GM19328 (cell line): ENCODE results near the gene COX8C.
"Not testable (repeated sequence)": the region's sequence is repeated elsewhere in the genome, so short reads cannot be mapped to it uniquely, and the experiment has no call there.

Source experiments
- ATAC-seq: cut with Tn5 transposase; IDR thresholded peaks from one replicate; pipeline ENCODE4 v1.9.1; 2021; ENCODE audit warnings: mild to moderate bottlenecking, moderate library complexity; ENCODE audit not compliant: unreplicated experiment

Gene COX8C

DNA sequence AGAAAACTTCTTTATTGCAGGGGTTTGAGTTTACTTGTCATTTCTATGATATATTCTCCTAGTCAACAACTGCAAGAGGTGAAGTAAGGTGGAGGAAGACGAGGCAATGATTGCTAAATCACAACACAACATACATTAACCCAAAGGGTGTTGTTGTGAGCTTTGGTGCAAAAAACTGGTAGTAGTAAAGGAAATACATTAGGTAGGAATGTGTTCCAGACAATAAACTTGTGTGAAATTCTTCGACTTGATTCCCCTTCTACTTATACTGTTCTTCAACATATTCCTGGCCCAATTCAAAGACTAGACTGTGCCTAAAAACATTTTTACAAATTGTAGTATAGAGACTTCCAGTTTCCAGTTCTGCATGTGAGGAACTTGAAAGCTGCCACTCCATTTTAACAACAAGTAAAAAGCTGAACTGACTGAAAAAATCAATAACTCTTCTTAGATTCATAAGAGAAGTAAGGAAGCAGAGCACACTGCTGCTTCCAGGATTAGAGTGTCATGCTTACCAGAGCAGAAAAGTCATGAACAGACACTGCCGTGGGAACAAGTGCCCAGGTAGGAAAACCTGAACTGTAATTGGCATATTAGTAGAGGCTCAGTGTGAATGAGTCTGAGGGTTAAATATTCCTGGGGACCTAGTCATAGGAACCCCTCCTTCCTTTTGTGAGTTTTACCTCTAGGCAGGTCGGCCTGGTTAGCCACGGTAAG lies 22.2 kb downstream of the COX8C start:
- ATAC-seq: no peak

DNA sequence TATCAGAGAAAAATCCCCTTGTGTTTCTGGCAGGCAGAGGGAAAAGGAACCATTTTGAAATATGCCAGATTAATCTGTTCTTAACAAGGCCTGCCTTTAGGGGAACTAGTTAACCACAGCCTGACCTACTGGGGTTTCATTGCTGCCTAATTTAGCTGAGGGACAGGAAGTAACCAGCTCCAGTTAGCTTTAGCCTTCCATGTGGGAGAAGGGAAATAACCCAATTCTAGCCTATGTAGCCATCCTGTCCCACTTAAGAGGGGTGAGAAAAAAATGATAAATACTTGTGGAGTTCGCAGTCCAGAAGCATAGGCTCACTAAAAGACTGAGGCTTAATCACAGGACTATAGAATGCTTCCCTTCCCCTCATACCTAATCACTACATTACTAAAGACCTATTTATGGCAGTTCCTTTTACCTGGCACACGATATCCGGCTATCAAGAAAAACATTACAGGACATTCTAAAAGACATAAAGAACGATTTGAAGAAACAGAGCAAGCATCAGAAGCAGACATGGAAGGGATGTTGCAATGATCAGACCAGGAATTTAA lies 22.8 kb downstream of the COX8C start:
- peak; percentile 90 for ATAC-seq

DNA sequence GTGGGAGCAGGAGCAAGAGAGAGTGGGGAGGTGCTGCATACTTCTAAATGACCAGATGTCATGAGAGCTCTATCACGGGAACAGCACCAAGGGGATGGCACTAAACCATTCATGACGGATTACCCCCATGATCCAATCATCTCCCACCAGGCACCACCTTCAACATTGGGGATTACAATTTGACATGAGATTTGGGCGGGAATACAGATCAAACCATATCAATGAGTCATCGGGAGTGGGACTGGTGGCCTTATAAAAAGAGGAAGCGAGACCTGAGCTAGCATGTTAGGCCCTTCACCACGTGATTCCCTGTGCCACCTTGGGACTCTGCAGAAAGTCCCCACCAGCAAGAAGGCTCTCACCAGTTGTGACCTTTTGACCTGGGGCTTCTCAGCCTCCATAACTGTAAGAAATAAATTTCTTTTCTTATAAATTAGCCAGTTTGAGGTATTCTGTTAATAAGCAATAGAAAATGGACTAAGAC lies 28.7 kb downstream of the COX8C start:
- ATAC-seq: peak; percentile 90

DNA sequence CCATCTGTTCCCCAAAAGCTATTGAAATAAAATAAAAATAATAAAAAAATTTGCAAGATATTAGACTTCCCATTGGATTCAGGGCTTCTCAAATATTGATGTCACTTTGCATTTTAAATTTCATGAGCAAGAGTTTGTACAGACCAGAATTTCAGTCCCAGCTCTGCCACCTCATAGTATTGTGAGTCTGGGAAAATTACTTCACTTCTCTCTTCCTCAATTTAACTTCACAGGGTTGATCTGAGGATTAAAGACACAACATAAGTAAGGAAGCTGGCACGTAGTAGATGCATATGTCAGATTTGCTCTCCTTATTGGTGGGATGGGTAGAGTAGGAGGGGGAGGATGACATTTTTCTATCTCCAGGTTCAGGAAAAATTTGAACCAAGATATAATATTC lies 32.8 kb downstream of the COX8C start:
- no peak for ATAC-seq

DNA sequence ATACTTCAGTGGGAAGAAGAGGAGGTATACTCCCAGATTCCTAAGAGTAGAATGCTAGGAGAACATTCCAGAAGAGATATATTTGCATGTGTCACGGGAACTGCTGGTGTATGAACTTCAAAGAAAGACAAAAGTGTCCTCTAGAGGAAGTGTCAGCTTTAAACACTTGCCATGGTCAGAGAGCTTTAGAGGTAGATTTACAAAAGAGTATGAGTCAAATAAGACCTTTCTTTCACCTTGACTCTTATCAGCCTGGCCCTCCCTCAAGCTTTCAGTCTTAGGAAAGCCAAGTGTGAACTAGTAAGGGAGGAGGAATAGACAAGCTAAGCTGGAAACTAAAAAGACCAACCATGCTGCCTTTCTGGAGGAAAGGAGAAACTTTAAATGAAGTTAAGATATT lies 34.7 kb downstream of the COX8C start:
- no peak for ATAC-seq

- ATAC-seq: not testable (repeated sequence)
These were observed 37.3 kb downstream of the COX8C start for GRCh38 chr14:93384256-93384655.

- ATAC-seq: no peak
These were observed 48.2 kb downstream of the COX8C start for GRCh38 chr14:93395231-93395630.

DNA sequence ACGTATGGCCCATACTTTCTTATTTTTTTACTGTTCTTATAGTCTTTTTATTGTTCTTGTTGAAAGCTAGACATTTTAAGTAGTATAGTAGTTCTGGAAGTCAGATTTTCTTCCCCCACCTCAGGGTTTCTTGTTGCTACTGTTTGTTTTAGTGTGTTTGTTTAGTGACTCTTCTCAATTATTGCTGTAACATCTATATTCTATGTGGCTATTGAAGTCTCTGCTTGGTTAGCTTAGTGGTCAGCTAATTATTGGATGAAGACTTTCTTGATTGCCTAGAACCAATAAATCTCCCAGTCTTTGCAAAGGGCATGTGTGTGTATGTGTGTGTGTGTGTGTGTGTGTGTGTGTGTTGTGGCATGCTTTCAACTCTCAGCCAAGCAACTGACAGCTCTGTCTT lies 49.5 kb downstream of the COX8C start:
- ATAC-seq: no peak
